Small intestine (tissue), 7 donors: ENCODE data around the gene KCTD11. TPM values are rescaled to one million over a fixed set of nuclear protein-coding genes. Genes with fewer than 3 reads are reported as not detected.
"Not testable (repeated sequence)": the region's sequence is repeated elsewhere in the genome, so short reads cannot be mapped to it uniquely, and the experiment has no call there.

ENCODE experiments used
- DNase-seq, 2 donors: peaks; one replicate each; pipeline versions ENCODE4 v3.0.0 to v3.0.0-alpha.2; 2013
- FAIRE-seq: peaks from 2 replicates; lab custom pipeline; 2012; peaks lifted over from hg19 to GRCh38; lab: Jason Lieb, UNC
- H3K27ac ChIP-seq, 3 donors: one replicate each; pipeline ENCODE4 v1.5.1; 2013; ENCODE audit warnings: low read length in 2 of 3, mild to moderate bottlenecking in 2 of 3, control low read depth in 1 of 3, inconsistent platforms in 1 of 3, low read depth in 1 of 3, moderate library complexity in 1 of 3
- H3K27me3 ChIP-seq, 3 donors: one replicate each; pipeline ENCODE4 v1.6.1; 2013; ENCODE audit warnings: low read length in 3 of 3, inconsistent platforms in 1 of 3; ENCODE audit not compliant: control insufficient read depth in 3 of 3, insufficient read depth in 3 of 3
- H3K36me3 ChIP-seq, 3 donors: one replicate each; pipeline ENCODE4 v1.6.1; 2013; ENCODE audit warnings: low read length in 3 of 3, inconsistent platforms in 1 of 3, low read depth in 1 of 3, mild to moderate bottlenecking in 1 of 3, moderate library complexity in 1 of 3; ENCODE audit not compliant: control insufficient read depth in 3 of 3, insufficient read depth in 2 of 3
- H3K4me1 ChIP-seq, 3 donors: one replicate each; pipeline ENCODE4 v1.6.1; 2013; ENCODE audit warnings: low read length in 2 of 3, inconsistent platforms in 1 of 3, low read depth in 1 of 3, mild to moderate bottlenecking in 1 of 3, moderate library complexity in 1 of 3; ENCODE audit not compliant: control insufficient read depth in 3 of 3, insufficient read depth in 2 of 3
- H3K4me3 ChIP-seq, 3 donors: one replicate each; pipeline ENCODE4 v1.5.1; 2013; ENCODE audit warnings: low read length in 3 of 3, control low read depth in 1 of 3, inconsistent platforms in 1 of 3, low read depth in 1 of 3, mild to moderate bottlenecking in 1 of 3, moderate library complexity in 1 of 3
- H3K9me3 ChIP-seq, 2 donors: one replicate each; pipeline ENCODE4 v1.6.1; 2013; ENCODE audit warnings: low read depth in 1 of 2, low read length in 1 of 2; ENCODE audit not compliant: control insufficient read depth in 2 of 2, insufficient read depth in 1 of 2
- WGBS, 3 donors: extraction: QIAGEN DNeasy Blood & Tissue Kit; methylation state at CpG; one replicate each; pipeline ENCODE4 v1.1.7; 2013; 5-methylcytosine and 5-hydroxymethylcytosine counted together
- polyA plus RNA-seq, 4 donors: library from polyadenylated mRNA; stranded (reverse) in 3 of 4; unstranded in 1 of 4; fragments of 200-250 nt in 3 of 4; fragments of 120-200 nt in 1 of 4; gene quantifications; one replicate each; pipeline versions ENCODE4 v1.2.1 to v1.2.3, GENCODE V29; 2013
- donor health status: healthy with polysubstance abuse.
- donor health status: control.
- donor health status: control.
- donor health status: Bipolar disorder and iron deficiency.
- donor health status: healthy.

Gene KCTD11
- polyA plus RNA-seq, 4 donors, result 6.0 to 8.6 (median 7.9) TPM

DNA sequence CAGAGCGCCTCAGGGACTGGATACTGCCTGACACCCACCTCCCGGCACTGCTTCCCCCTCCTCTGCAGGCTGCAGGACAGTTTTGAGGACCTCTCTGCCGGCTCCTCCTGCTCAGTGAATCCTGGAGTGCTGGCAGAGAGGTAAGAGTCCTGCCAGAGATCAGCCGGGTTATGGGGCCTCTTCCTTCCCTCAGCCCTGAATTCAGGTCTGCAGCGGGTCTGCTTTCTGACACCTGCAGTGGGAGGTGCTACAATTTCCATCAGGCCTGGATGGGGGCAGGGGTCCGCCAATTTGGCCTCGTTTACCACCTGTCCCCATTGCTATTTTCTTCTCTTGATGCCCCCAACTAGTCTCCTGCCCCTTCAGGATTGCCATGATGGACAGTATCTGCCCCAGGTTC, 19.9 kb upstream of the KCTD11 start:
- 50 to 61% (median 58%) methylated on average over 6 to 7 of the region's 7 CpGs for WGBS, 3 donors
- no peak for FAIRE-seq
- peak overlapping the region in 1 of 3 donors; percentile 48 for H3K27ac ChIP-seq

DNA sequence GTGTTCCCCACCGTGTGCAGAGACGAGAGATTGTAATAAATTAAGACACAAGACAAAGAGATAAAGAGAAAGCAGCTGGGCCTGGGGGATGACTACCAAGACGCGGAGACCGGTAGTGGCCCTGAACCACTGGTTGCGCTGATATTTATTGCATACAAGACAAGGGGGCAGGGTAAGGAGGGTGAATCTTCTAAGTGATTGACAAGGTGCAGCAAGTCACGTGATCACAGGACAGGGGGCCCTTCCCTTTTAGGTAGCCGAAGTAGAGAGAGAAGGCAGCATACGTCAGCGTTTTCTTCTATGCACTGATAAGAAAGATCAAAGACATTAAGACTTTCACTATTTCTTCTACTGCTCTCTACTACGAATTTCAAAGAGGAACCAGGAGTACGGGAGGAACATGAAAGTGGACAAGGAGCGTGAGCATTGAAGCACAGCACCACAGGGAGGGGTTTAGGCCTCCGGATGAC, 19.3 kb upstream of the KCTD11 start:
- FAIRE-seq, H3K9me3 ChIP-seq, H3K36me3 ChIP-seq, H3K4me3 ChIP-seq, DNase-seq: not testable (repeated sequence)
- H3K27ac ChIP-seq, result peak overlapping the region in 1 of 3 donors; percentile 48
- H3K27me3 ChIP-seq, result peaks cover 0 to 11% (median 0%) of the 10 kb centered on the region in 3 donors
- 29 to 34% (median 34%) methylated on average over 14 of the region's 14 CpGs for WGBS, 3 donors
- peaks cover 0 to 18% (median 0%) of the 10 kb centered on the region in 3 donors for H3K4me1 ChIP-seq

More for the DNA sequence above, 19.9 kb upstream of the KCTD11 start:
- no peak for DNase-seq
- Histone ChIP-seq H3K27me3 (peaks cover 0 to 11% (median 0%) of the 10 kb centered on the region in 3 donors), H3K36me3 (peaks cover 0 to 4% (median 0%) of the 10 kb centered on the region in 3 donors), H3K4me3 (no peak overlapping the region), H3K4me1 (peaks cover 0 to 18% (median 0%) of the 10 kb centered on the region in 3 donors), H3K9me3 (no peaks in the 10 kb centered on the region)

DNA sequence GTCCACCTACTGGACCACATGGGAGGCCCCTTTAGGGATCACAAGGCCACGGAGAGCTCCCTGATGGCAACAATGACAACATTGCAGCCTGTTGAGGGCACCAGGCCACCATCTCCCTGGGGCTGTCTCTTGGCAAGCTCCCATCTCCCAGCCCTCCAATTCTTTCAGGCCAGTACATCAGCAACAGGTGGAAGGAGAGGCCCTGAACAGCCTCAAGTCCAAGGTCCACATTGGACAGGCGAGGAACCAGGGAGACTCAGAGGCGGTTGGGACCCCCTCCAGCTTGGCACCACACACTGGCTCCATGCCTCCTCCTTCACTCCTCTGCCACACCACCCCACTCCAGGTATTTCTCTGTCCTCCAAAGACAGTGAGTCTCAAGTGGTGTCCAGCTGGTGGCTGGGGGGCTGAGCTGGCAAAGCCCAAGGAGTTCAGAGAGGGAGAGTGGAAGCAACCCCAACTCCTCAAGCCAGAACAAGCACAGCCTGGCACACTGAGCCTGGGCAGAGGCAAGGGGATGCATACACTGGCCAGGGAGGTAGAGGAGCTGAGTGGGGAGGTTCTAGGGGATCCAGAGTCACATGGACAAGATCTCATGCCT, 16.9 kb upstream of the KCTD11 start:
- Histone ChIP-seq H3K4me1 (peaks cover 0 to 9% (median 0%) of the 10 kb centered on the region in 3 donors), H3K4me3 (no peak overlapping the region), H3K36me3 (no peaks in the 10 kb centered on the region), H3K27me3 (peaks cover 0 to 13% (median 0%) of the 10 kb centered on the region in 3 donors), H3K9me3 (no peaks in the 10 kb centered on the region), H3K27ac (no peak overlapping the region)
- WGBS, 3 donors, result 18 to 76% (median 31%) methylated on average over 3 of the region's 3 CpGs
- DNase-seq (no peak), FAIRE-seq (no peak)

DNA sequence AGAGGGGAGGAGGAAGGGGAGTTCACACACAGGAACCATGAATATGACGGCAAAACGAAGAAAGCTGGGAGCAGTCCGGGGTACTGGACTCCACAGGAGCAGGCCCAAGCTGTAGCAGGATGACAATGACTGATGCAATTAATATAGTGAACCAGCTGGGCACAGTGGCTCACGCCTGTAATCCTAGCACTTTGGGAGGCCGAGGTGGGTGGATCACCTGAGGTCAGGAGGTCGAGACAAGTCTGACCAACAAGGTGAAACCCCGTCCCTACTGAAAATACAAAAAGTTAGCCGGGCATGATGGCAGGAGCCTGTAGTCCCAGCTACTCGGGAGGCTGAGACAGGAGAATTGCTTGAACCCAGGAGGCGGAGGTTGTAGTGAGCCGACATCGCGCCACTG, 16.2 kb upstream of the KCTD11 start:
- H3K27ac ChIP-seq, result peak overlapping the region in 1 of 3 donors; percentile 2
- not testable (repeated sequence) for DNase-seq, FAIRE-seq, H3K36me3 ChIP-seq, H3K4me3 ChIP-seq, H3K4me1 ChIP-seq, H3K9me3 ChIP-seq
- WGBS, 3 donors, result 82 to 88% (median 87%) methylated on average over 13 of the region's 13 CpGs
- peaks cover 0 to 13% (median 0%) of the 10 kb centered on the region in 3 donors for H3K27me3 ChIP-seq

DNA sequence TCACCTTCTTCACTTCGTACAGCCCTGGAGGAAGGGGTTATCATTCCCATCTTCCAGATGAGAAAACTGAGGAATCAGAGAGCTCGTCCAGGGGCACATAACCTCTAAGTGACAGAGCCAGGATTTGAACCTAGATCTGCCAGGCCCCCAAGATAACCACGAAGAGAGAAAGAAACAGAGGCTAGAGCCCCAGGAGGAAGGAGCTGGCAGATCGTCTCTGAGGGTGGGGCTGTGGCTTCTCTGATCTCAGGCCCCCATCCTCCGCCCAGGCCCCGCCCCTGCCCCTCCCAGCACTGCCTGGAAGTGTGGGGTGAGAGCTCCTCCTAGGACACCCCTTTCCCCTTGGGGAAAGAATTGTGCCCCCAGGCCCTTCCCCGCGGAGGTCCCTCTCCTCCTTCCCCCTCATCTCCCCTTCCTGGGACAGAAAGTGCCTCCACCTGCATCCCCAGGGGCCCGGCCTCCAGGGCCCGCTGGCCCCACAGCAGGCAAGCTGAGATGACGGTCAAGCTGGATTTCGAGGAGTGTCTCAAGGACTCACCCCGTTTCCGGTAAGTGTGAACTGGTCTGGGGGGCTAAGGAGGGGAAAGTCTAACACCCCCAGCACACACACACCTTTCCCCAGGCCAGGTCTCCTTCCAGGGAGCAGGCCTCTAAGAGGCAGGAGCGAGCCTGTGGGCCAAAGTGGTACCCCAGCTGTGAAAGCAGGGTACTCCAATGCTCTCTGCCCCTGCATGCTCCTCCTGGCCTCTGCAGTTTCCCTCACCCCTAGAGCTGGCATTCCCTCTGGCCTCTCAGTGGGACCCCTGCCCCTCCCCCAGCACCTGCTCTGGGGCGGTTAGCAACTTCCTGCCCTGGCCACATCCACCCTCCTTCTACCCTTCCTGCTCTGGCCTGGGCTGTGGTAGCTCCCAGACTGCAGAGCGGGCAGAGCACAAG, 15.5 kb upstream of the KCTD11 start, which contains the start of gene ACAP1:
TSS of gene ACAP1 (plus strand) at position 290 of the 936 bp plus-strand sequence. CDS start at position 496, 206 bp downstream.
- Histone ChIP-seq H3K4me3 (peak within 1 kb of the TSS; percentile 10 to 52 (median 51)), H3K27ac (peak within 1 kb of the TSS in 1 of 3 donors; percentile 59), H3K27me3 (peaks cover 0 to 13% (median 0%) of the 10 kb centered on the region in 3 donors), H3K9me3 (no peaks in the 10 kb centered on the region), H3K36me3 (no peaks in the 10 kb centered on the region), H3K4me1 (peaks cover 0 to 2% (median 0%) of the 10 kb centered on the region in 3 donors)
- DNase-seq (peak in 1 of 2 donors; percentile 64), FAIRE-seq (no peak)
- WGBS, 3 donors, result 34 to 57% (median 43%) methylated on average over 16 to 17 of the region's 17 CpGs

DNA sequence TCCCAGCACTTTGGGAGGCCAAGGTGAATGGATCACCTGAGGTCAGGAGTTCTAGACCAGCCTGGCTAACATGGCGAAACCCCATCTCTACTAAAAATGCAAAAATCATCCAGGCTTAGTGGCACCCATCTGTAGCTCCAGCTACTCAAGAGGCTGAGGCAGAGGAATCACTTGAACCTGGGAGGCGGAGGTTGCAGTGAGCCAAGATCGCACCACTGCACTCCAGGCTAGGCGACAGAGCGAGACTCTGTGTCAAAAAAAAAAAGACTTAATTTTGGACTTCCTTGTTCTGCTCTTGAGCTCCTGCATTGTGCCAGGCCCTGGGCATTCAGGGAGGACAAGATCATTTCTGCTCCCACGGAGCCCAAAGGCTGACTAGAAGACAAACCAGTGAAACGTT, 14.4 kb upstream of the KCTD11 start:
- not testable (repeated sequence) for H3K4me3 ChIP-seq, H3K27me3 ChIP-seq, H3K27ac ChIP-seq, H3K36me3 ChIP-seq, FAIRE-seq, H3K9me3 ChIP-seq, H3K4me1 ChIP-seq, DNase-seq
- WGBS, 3 donors, result 68 to 73% (median 72%) methylated on average over 7 of the region's 7 CpGs

DNA sequence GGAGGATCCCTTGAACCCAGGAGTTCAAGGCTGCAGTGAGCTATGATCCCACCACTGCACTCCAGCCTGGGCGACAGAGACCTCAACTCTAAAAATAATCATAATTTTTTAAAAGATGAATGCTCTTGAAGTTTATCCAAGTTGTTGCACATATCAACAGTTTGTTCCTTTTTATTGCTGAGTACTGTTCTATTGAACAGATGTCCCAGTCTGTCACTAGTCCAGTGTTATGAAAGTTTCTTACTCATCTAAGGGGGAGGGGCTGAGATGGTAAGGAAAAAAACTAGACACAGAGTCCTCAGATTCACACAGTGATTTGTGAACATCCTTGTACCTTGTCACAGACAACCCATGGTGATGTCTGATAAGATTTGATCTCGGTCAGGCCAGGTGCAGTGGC, 11.8 kb upstream of the KCTD11 start:
- Histone ChIP-seq H3K4me1 (no peaks in the 10 kb centered on the region), H3K27ac (no peak overlapping the region), H3K4me3 (no peak overlapping the region), H3K27me3 (peaks cover 0 to 8% (median 0%) of the 10 kb centered on the region in 3 donors), H3K36me3 (no peaks in the 10 kb centered on the region), H3K9me3 (no peaks in the 10 kb centered on the region)
- WGBS, 3 donors, result 52 to 77% (median 54%) methylated on average over 2 of the region's 2 CpGs
- DNase-seq (no peak), FAIRE-seq (no peak)

DNA sequence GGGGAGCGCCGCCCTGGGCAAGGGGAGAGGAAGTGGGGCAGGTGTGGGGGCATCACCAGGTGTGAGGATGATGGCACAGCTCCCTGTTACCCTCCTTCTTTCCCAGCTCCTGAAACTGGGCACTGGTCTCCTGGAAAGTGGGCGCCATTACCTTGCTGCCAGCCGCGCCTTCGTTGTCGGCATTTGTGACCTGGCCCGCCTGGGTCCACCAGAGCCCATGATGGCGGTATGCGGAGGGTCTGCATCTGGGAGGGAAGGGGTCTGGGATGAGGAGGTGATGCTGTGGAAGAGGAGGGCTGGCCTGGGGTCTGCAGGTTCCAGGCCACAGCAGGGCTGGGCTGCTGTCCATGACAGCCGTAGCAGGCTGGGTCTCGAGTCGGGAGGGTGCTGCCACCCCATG, 10.1 kb upstream of the KCTD11 start:
- DNase-seq (no peak), FAIRE-seq (no peak)
- Histone ChIP-seq H3K4me3 (no peak overlapping the region), H3K27ac (no peak overlapping the region), H3K36me3 (no peaks in the 10 kb centered on the region), H3K27me3 (peaks cover 0 to 5% (median 0%) of the 10 kb centered on the region in 3 donors), H3K4me1 (no peaks in the 10 kb centered on the region), H3K9me3 (no peaks in the 10 kb centered on the region)
- 92 to 94% (median 94%) methylated on average over 11 to 13 of the region's 13 CpGs for WGBS, 3 donors
